Ramos (cell line): Measurements from ENCODE around the gene HTRA1.

Experiments
- in situ Hi-C: fragments of 300-500 bp; cut with MboI; formaldehyde crosslinking; loops from one replicate; pipeline ENCODE4 v1.14.3; 2022; ENCODE audit warnings: low sequenced_read_pairs; ENCODE audit not compliant: unreplicated experiment

The HTRA1 gene

DNA sequence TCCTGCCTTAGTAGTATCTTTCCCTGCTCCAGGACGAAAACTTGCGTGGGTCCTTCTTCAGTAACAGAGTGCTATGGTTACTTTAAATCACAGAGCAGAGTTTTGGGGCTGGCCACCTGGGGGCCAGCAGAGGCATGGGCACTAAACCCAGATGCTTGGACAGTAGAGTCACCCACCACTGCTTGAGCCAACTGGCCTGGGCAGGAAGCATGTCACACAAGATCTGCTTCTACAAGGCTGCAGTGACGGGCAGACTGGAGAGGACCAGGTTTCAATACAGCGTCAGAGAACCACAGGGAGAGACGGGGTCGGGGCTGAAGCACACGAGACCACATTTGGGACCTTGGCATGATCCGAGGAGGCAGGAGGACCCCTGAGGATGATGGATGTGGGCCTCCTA, 84.9 kb downstream of the HTRA1 start:
- in situ Hi-C loops = no loop called here

DNA sequence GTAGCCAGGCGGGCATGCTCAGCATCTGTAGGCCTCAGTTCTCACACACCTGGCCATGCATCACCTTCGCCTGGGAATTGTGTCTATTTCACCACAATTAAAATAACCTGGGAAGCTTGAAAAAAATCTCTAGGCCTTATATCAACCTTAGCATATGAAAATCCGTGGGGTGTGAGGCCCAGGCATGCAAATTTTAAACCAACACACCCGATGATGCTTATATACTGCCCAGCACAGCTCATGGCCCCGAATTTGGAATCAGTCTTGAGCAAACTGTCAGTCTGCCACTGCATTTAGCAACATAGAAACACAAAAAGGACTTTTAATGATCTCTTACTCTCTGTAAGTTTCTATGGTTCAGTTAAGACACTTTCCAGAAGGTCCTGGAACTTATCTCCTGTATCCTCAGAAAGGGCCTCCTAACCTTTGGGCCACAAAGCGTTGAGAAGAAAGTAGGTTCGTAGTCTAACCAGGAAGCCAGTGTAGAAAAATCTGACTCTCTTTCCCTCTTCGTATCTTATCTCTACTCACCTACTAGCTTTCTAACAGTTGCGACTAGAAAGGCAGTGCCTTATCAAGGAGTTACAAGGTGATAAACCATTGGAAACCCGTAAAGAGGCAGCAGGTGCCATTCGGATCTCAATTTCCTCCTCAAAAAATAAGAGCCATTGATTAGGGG, 87.2 kb downstream of the HTRA1 start:
- in situ Hi-C loops = no loop called here

DNA sequence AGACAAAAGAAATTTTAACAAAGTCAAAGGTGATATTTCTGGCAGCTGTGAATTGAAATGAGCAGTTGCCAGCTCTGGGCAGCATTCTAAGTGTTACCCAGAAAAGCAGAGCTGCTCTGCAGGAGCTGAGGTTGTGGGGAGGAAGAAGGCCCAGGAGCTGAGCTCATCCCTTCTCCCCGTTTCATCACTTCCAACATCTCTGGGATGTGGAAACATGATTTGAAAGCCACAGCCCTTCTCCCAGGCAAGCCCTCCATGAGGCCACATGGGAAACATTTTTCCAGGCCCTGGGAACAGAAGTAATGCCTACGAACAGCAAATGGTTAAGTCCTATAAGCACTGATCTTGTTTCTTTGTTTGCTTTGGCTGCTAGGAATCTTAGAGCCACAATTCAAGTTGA, 88.3 kb downstream of the HTRA1 start:
- in situ Hi-C loops = no loop called here

DNA sequence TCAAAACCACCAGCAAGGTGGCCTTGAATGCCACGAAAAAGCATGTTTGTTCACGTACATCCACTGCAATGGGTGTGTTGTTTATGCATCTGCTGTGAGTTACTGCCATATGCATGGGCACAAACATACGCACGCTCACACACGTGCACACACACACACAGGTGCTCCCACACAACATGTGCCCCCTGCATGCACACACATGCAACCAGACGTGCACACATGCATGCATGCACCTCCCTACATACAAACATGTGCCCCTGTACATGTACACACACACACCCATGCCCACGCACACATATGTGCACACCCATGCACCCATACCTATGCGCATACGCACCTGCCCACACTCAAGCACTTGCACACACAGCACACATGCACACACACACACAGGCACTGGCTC, 89.1 kb downstream of the HTRA1 start:
- in situ Hi-C loops = no loop called here

DNA sequence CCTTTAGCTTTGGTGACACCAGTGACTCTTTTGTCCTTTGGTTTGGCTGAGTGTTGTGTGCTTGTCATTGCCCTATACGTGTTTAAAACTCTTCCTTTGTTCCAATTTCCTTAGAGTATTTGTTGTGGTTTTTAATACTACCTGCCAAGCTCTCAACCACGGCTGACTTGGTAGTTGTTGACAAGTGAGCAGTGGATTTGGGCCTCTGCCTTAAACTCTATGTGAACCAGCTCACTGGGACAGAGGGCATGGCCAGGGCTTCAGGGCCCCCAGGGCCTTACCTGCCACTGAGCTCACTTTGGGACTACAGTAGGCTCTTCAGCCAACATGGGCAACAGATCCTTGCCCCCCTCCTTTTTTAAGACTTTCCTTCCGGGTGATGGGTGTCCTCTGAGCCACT, 89.6 kb downstream of the HTRA1 start:
- in situ Hi-C loops = no loop called here

DNA sequence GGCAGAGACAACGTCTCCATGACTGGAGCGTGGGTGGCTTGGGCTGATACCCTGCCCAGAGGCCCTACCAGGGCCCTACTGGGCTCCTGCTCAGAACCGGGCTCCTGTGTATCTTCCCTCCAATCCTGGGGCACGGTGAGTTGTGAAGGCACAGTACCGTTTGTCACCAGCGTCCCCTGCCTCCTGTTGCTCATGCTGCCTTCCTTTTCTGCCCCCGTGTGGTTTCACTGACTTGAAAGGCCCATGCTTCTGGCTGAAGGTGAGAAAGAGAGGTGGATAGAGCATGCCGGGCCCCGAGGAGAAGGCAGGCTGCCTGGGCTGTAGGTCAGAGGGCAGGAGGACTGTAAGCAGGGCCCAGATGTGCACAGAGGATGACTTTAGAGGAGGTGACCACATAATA, 90.1 kb downstream of the HTRA1 start:
- in situ Hi-C loops = no loop called here

DNA sequence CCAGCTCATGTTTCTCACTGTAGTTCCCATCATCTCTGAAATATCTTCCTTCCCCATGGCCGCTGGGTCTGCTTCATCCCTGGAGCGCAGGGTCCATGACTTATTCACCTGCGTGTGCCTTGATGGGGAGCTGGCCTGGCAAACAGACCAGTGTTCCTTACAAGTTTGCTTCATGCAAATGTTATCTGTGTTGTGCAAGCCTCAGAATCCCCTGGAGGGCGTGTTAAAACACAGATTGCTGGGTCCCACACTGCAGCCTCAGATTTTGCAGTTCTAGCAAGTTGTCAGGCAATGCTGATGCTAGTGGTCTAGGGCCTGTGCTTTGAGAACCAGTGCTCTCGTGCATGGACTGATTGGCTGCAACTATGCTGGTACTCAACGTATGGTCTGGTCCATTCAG, 92.0 kb downstream of the HTRA1 start:
- in situ Hi-C loops = no loop called here

DNA sequence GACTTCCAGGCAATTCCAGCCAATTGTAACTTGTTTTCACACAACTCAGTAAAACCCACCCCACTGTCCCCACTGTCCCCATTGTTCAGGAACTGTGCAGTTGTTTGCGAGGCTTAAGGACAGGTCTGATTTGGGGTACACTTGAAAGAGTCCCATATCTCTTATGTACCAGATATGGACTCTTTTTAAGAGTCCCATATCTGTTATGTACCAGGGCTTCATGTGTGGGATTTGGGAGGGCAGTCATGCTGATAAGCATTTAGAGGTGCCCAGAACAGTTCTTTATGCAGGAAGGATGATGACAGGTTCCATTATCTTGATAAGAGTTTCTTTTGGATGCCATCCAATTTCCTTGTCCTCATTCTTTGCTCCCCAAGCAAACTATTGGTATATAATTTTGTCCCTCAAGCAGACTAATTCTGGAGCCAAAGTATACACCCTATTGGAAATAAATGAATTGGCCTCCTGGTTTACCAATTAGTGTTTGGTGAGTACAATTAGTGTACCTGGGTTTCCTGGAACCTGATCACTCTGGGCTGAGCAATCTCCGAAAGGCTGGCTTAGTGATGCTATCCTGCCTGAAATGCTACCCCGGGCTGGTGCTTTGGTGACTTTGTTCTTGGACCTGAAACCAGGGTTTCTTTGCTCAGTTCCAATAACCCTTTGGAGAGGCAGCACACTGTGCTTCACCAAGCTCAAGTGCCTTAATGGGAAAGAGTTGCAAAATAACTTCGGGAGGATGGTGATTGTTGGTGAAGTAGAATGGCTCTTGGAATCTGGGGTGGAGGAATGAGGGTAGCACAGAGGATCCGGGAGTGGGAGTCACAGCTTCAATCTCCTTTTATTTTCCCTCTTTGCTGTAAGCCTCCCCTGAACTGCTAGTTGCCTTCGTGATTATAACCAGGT, 93.0 kb downstream of the HTRA1 start:
- in situ Hi-C loops = no loop called here

DNA sequence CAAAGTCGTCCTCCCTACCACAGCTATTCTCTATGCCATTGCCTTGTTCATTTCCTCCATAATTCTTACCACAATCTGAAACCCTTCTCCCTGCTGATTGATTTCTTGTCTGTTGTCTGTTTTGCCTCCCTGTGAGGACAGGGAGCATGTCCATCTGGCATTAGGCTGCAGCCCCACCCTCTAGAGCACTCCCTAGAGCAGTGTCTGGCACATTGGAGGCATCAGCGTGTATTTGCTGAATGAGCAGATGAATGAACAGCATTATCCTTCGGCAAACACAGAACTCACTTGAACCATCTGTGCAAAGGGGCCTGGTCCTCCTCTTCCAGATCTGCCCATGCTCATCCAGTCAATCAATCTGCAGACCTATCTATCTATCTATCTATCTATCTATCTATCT, 94.1 kb downstream of the HTRA1 start:
- in situ Hi-C loops = no loop called here

DNA sequence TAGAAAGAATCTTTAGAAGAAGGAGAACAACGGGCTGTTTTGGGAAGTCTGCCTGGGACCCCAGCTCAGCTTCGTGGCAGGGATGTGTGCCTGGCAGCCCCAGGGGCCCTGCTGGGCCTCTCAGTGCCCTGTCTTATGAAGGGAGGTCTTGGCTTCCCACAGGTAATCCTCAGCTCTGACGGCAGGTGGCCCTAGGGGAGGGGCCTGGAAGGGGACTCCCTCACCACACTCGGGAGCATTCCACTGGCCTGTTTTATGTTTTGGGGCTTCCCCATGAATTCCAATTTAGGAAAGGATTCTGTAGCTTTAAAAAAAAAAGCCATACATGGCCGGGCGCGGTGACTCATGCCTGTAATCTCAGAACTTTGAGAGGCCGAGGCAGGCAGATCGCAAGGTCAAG, 96.2 kb downstream of the HTRA1 start:
- in situ Hi-C loops = no loop called here

DNA sequence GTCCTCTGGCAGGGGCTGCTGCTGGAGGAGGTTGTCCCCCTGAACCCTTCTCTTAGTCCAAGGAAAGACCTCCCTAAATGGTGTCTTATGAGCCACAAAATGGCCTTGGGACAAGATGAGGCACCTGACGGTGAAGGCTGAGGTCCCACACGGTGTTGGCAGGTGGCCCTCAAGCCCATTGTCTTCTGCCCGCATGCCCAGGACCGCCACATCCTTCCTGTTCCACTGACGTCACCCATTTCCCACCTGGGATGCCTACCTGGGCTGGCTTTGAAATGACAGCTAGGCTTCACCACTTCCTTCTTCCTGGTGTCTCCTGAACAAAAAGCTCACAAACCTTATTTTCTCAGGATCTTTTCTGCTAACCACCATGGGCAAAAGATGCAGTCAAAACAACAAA, 97.1 kb downstream of the HTRA1 start:
- in situ Hi-C loops = no loop called here

DNA sequence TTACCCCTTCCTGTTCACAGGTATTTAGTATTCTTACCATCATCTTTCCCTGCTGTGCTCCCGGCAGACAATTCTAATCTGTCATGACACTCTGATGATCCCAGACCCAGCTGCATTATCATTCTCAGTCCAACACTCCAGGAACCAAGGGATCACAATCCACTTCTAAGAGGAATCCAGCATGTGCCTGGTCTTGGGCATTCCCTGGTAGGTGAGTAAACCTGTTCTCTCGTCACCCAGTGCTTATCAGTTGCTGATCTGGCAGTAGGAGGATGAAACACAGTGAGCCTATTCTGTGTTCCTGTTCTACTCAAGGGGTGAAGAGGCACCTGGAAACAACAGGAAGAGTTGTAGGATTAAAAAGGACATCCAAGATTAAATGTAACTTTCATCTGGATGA, 97.9 kb downstream of the HTRA1 start:
- in situ Hi-C loops = no loop called here

DNA sequence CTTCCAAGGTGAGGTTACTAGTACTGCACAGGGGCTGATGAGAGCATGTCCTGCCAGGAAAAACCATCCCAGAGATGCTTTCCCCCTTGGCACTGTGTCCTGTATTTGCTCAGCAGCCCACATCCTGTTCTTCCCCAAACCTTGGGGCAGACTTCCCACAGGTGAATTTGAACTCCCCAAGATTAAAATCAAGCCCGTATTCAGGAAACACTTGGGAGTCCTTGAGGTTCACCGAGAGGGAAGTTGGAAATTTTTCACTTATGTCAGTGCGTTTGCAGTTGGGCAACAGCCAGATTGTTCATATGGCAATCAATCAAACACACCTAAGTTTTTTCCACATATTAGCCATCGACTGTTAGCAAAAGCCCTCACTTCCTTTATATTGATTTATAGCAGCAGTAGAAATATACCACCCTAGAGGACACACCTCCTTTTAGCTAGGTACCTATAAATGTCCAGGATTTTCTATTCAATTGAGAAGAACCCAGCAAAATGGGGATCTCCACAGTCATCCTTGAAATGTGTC, 99.0 kb downstream of the HTRA1 start, which contains the start of gene DMBT1:
Gene DMBT1 (plus strand): TSS at position 476 of the 526 bp plus-strand sequence. CDS start 17 bp downstream, at position 493.
- in situ Hi-C loops = no loop called here

DNA sequence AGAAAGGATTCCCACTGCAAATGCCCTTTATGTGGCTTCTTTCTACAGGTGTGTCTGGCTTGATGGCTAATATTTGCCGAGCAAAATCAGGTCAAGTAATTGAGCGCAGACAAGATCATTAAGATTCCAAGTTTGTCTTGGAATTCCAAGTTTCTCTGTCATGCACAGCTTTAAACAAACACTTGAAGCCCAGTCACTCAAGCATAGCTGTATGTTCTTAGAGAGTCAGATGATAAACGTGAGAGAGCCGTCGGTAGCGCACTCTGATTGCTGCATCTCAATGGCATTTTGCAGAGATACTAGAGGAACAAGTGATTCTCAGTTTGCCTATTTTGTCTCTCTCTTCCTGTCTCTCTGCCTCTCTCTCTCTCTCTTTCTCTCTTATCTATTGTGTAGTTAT, 99.9 kb downstream of the HTRA1 start:
- in situ Hi-C loops = no loop called here

DNA sequence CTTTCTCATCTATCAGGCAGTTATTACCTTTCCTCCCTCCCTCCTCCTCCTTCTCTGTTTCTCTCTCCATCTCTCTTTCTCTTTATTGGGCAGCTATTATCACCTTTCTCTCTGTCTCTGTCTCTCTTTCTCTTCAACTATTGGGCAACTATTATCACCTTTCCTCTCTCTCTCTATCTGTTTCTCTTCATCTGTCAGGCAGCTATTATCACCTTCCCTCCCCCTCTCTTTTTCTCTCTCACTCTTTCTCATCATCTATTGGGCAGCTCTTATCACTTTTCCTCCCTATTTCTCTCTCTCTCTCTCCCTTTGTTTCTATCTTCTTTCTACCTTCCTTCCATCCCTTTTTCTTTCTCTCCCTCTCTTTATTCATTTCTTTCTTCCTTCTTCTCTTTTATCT, 100.4 kb downstream of the HTRA1 start:
- in situ Hi-C loops = no loop called here
